PFSK-1 (cell line): ENCODE data around the gene CXCL17.

Source experiments
- POLR2AphosphoS5 ChIP-seq: IDR thresholded peaks from 2 replicates; pipeline ENCODE4 v1.6.1; 2012; ENCODE audit warnings: low read depth, mild to moderate bottlenecking, control low read depth, low read length, moderate library complexity
- TAF1 ChIP-seq: IDR thresholded peaks from 2 replicates; pipeline ENCODE4 v1.6.1; 2012; ENCODE audit warnings: low read length, control low read depth, borderline replicate concordance; ENCODE audit not compliant: insufficient read depth
- TF ChIP-seq, protein P1 (sequence below), 2 experiments: IDR thresholded peaks; 2 replicates each; pipeline versions ENCODE4 v1.6.1 to v1.8.0; 2011 to 2012; ENCODE audit warnings: low read depth in 2 of 2, low read length in 2 of 2, control low read depth in 1 of 2, inconsistent platforms in 1 of 2, mild to moderate bottlenecking in 1 of 2, moderate library complexity in 1 of 2; ENCODE audit not compliant: insufficient read depth in 1 of 2

GRCh38 chr19:42388851-42389489 is 53.8 kb downstream of the CXCL17 start:
- TF ChIP-seq POLR2AphosphoS5 = no peak
- TF ChIP-seq, protein P1, sequence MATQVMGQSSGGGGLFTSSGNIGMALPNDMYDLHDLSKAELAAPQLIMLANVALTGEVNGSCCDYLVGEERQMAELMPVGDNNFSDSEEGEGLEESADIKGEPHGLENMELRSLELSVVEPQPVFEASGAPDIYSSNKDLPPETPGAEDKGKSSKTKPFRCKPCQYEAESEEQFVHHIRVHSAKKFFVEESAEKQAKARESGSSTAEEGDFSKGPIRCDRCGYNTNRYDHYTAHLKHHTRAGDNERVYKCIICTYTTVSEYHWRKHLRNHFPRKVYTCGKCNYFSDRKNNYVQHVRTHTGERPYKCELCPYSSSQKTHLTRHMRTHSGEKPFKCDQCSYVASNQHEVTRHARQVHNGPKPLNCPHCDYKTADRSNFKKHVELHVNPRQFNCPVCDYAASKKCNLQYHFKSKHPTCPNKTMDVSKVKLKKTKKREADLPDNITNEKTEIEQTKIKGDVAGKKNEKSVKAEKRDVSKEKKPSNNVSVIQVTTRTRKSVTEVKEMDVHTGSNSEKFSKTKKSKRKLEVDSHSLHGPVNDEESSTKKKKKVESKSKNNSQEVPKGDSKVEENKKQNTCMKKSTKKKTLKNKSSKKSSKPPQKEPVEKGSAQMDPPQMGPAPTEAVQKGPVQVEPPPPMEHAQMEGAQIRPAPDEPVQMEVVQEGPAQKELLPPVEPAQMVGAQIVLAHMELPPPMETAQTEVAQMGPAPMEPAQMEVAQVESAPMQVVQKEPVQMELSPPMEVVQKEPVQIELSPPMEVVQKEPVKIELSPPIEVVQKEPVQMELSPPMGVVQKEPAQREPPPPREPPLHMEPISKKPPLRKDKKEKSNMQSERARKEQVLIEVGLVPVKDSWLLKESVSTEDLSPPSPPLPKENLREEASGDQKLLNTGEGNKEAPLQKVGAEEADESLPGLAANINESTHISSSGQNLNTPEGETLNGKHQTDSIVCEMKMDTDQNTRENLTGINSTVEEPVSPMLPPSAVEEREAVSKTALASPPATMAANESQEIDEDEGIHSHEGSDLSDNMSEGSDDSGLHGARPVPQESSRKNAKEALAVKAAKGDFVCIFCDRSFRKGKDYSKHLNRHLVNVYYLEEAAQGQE (IDR thresholded peaks at IDR 0.05; ENCODE audit: insufficient read depth in 1 of 2, low read depth in 2 of 2, low read length in 2 of 2) = no peak
- no peak for TF ChIP-seq TAF1
